Measurements from ENCODE around the gene VAV1. TPM values are rescaled to one million over a fixed set of nuclear protein-coding genes. Genes with fewer than 3 reads are reported as not detected.

Gene VAV1
- total RNA-seq, 2 experiments from 2014 or later, result 122 to 125 TPM

GRCh38 chr19:6838062-6838655 is 65.7 kb downstream of the VAV1 start:
- peaks cover 18% of the 10 kb centered on the region for H3K4me1 Mint-ChIP-seq (ENCODE audit: low read depth)
- no peak overlapping the region for H3K27ac Mint-ChIP-seq
- CTCF ChIA-PET, result interaction anchor here (1.0 to 2.7 kb wide), 2 partner anchors 25 to 207 kb away, joined by 3 to 8 read pairs; no protein-coding TSS in a partner anchor
- H3K36me3 Mint-ChIP-seq (ENCODE audit: low read depth), result peaks cover 53% of the 10 kb centered on the region
- no peaks in the 10 kb centered on the region for H3K27me3 Mint-ChIP-seq (ENCODE audit: low read depth)
- DNase-seq (no peak), ATAC-seq (no peak)
- no peaks in the 10 kb centered on the region for H3K9me3 Mint-ChIP-seq (ENCODE audit: insufficient read depth)
- POLR2A ChIA-PET, result no interaction called here
- no peak overlapping the region for H3K4me3 Mint-ChIP-seq

- Mint-ChIP-seq H3K36me3 (ENCODE audit: low read depth) (peaks cover 37% of the 10 kb centered on the region), H3K27ac (peak overlapping the region; percentile 36), H3K4me3 (no peak overlapping the region), H3K9me3 (ENCODE audit: insufficient read depth) (no peaks in the 10 kb centered on the region), H3K4me1 (ENCODE audit: low read depth) (peaks cover 2% of the 10 kb centered on the region), H3K27me3 (ENCODE audit: low read depth) (no peaks in the 10 kb centered on the region)
- ChIA-PET POLR2A (no interaction called here), CTCF (no interaction called here)
- ATAC-seq (no peak), DNase-seq (no peak)
These were observed 70.5 kb downstream of the VAV1 start for GRCh38 chr19:6842871-6843607.

DNA sequence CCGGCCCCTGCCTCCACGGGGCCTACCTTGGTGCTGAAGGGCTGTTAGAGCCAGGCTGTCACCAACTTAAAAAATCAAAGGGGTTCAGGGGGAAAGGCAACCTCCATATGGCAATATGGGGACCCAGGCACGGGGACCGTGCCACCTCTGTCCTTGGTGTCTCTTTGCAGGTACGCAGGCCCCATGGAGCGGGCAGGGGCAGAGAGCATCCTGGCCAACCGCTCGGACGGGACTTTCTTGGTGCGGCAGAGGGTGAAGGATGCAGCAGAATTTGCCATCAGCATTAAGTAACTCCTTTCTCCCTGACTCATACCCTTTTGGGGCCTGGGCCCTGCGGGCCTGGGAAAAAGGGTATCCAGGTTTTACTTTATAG is 75.3 kb downstream of the VAV1 start:
- no peak for ATAC-seq
- H3K27ac Mint-ChIP-seq, result no peak overlapping the region
- no peaks in the 10 kb centered on the region for H3K9me3 Mint-ChIP-seq (ENCODE audit: insufficient read depth)
- ChIA-PET POLR2A (no interaction called here), CTCF (no interaction called here)
- no peaks in the 10 kb centered on the region for H3K27me3 Mint-ChIP-seq (ENCODE audit: low read depth)
- no peak overlapping the region for H3K4me3 Mint-ChIP-seq
- H3K4me1 Mint-ChIP-seq (ENCODE audit: low read depth), result no peaks in the 10 kb centered on the region
- no peak for DNase-seq
- peaks cover 49% of the 10 kb centered on the region for H3K36me3 Mint-ChIP-seq (ENCODE audit: low read depth)

- Mint-ChIP-seq H3K4me1 (ENCODE audit: low read depth) (no peaks in the 10 kb centered on the region), H3K9me3 (ENCODE audit: insufficient read depth) (no peaks in the 10 kb centered on the region), H3K4me3 (no peak overlapping the region), H3K27ac (no peak overlapping the region), H3K27me3 (ENCODE audit: low read depth) (no peaks in the 10 kb centered on the region), H3K36me3 (ENCODE audit: low read depth) (peaks cover 44% of the 10 kb centered on the region)
- no peak for ATAC-seq
- DNase-seq, result no peak
- ChIA-PET CTCF (no interaction called here), POLR2A (interaction anchor here (0.7 kb wide), 1 partner anchor 163 kb away, joined by 3 read pairs; no protein-coding TSS in a partner anchor)
These were observed 76.5 kb downstream of the VAV1 start for GRCh38 chr19:6848986-6849385.

DNA sequence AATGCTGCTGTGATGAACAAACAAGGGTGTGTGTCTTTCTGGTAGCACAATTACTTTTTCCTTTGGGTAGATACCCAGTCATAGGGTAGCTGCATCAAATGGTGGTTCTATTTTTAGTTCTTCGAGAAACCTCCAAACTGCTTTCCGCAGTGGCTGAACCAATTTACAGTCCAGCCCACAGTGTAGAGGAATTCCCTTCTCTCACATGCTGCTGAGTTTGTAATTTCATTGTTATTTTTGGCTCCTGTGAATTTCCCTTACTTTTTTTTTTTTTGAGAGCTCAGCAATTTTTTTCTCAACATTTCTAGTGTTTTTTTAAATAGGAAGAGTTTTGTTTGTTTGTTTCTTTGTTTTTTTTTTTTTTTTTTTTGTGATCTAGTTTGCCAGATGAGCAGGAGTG is 77.4 kb downstream of the VAV1 start:
- Mint-ChIP-seq H3K4me1 (ENCODE audit: low read depth) (no peaks in the 10 kb centered on the region), H3K9me3 (ENCODE audit: insufficient read depth) (no peaks in the 10 kb centered on the region), H3K36me3 (ENCODE audit: low read depth) (peaks cover 45% of the 10 kb centered on the region), H3K27me3 (ENCODE audit: low read depth) (no peaks in the 10 kb centered on the region), H3K4me3 (no peak overlapping the region), H3K27ac (no peak overlapping the region)
- DNase-seq, result no peak
- ChIA-PET POLR2A (no interaction called here), CTCF (no interaction called here)
- ATAC-seq, result no peak

- Mint-ChIP-seq H3K9me3 (ENCODE audit: insufficient read depth) (no peaks in the 10 kb centered on the region), H3K4me3 (no peak overlapping the region), H3K27ac (no peak overlapping the region), H3K27me3 (ENCODE audit: low read depth) (no peaks in the 10 kb centered on the region), H3K36me3 (ENCODE audit: low read depth) (peaks cover 57% of the 10 kb centered on the region), H3K4me1 (ENCODE audit: low read depth) (no peaks in the 10 kb centered on the region)
- DNase-seq (no peak), ATAC-seq (no peak)
- CTCF ChIA-PET, result interaction anchor here (1.9 kb wide), 1 partner anchor 12 kb away, joined by 8 read pairs; no protein-coding TSS in a partner anchor
- POLR2A ChIA-PET, result no interaction called here
These were observed 78.9 kb downstream of the VAV1 start for GRCh38 chr19:6851359-6851758.

DNA sequence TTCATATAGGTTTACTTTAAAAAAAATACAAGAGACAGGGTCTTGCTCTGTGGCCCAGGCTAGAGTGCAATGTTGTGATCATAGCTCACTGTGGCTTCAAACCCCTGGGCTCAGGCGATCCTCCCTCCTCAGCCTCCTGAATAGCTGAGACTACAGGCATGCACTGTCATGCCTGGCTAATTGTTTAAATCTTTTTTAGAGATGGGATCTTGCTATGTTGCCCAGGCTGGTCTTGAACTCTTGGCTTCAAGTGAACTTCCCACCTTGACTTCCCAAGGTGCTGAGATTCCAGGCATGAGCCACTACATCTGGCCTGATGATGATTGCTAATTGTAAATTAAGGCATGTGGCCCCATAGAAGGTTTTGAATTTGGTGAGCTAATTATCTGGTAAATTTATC is 79.5 kb downstream of the VAV1 start:
- no peaks in the 10 kb centered on the region for H3K4me1 Mint-ChIP-seq (ENCODE audit: low read depth)
- POLR2A ChIA-PET, result no interaction called here

DNA sequence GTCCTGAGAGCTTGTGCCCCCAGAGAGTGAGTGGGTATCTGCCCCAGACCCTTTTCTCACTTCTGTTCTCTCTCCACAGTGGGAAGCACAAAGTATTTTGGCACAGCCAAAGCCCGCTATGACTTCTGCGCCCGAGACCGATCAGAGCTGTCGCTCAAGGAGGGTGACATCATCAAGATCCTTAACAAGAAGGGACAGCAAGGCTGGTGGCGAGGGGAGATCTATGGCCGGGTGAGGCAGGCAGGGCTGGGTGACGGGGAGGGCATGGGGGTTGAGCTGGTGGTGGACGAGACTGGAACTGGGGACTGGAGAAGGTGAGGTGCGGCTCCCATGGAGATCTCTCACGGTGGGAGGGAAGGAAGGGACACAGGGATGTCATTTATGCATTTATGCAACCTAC is 81.4 kb downstream of the VAV1 start:
- ATAC-seq (no peak), DNase-seq (no peak)
- no peaks in the 10 kb centered on the region for H3K27me3 Mint-ChIP-seq (ENCODE audit: low read depth)
- POLR2A ChIA-PET, result interaction anchor here (1.1 kb wide), 1 partner anchor 72 kb away, joined by 3 read pairs; no protein-coding TSS in a partner anchor
- H3K36me3 Mint-ChIP-seq (ENCODE audit: low read depth), result peaks cover 58% of the 10 kb centered on the region
- H3K9me3 Mint-ChIP-seq (ENCODE audit: insufficient read depth), result no peaks in the 10 kb centered on the region
- H3K4me1 Mint-ChIP-seq (ENCODE audit: low read depth), result no peaks in the 10 kb centered on the region
- H3K27ac Mint-ChIP-seq, result no peak overlapping the region
- CTCF ChIA-PET, result no interaction called here
- no peak overlapping the region for H3K4me3 Mint-ChIP-seq

More for the DNA sequence above, 79.5 kb downstream of the VAV1 start:
- no peak overlapping the region for H3K4me3 Mint-ChIP-seq
- no peak for ATAC-seq
- CTCF ChIA-PET, result interaction anchor here (1.9 kb wide), 1 partner anchor 12 kb away, joined by 8 read pairs; no protein-coding TSS in a partner anchor
- no peaks in the 10 kb centered on the region for H3K9me3 Mint-ChIP-seq (ENCODE audit: insufficient read depth)
- no peaks in the 10 kb centered on the region for H3K27me3 Mint-ChIP-seq (ENCODE audit: low read depth)
- H3K36me3 Mint-ChIP-seq (ENCODE audit: low read depth), result peaks cover 61% of the 10 kb centered on the region
- H3K27ac Mint-ChIP-seq, result no peak overlapping the region
- DNase-seq, result no peak

DNA sequence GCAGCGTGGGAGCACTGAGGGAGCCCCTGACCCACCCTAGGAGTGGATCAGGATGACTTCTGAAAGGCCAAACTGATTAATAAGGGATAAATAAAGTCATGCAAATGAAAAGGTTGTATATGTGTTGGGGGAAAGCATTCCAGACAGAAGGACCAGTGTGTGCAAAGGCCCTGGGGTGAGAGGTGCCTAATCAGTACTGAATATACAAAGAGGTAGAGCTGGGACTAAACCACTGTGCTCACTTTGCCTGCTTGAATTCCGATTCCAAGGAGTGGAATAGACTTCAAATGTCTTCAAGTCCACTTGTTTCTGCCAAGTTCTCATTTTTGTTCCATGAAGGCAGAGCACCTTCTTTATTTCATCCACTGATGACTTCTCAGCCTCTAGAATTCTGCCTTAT is 82.2 kb downstream of the VAV1 start:
- H3K4me1 Mint-ChIP-seq (ENCODE audit: low read depth), result no peaks in the 10 kb centered on the region
- no peaks in the 10 kb centered on the region for H3K27me3 Mint-ChIP-seq (ENCODE audit: low read depth)
- H3K9me3 Mint-ChIP-seq (ENCODE audit: insufficient read depth), result no peaks in the 10 kb centered on the region
- no peak overlapping the region for H3K27ac Mint-ChIP-seq
- peaks cover 52% of the 10 kb centered on the region for H3K36me3 Mint-ChIP-seq (ENCODE audit: low read depth)
- POLR2A ChIA-PET, result interaction anchor here (1.1 kb wide), 1 partner anchor 73 kb away, joined by 3 read pairs; no protein-coding TSS in a partner anchor
- CTCF ChIA-PET, result no interaction called here
- DNase-seq (no peak), ATAC-seq (no peak)
- no peak overlapping the region for H3K4me3 Mint-ChIP-seq

DNA sequence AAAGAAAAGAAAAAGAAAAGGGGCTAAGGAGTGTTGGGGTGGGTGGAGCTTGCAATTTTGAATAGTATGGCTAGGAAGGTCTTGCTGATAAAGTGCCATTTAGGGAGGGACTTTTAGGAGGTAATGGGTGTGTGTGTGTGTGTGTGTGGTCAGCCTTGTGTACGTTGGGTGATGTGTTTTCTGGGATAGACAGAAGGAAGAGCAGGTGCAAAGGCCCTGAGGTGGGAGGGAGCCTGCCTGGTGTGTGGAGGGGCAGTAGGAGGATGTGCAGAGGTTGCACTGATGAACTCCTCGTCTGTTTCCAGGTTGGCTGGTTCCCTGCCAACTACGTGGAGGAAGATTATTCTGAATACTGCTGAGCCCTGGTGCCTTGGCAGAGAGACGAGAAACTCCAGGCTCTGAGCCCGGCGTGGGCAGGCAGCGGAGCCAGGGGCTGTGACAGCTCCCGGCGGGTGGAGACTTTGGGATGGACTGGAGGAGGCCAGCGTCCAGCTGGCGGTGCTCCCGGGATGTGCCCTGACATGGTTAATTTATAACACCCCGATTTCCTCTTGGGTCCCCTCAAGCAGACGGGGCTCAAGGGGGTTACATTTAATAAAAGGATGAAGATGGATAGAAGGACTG is 84.4 kb downstream of the VAV1 start:
- ATAC-seq (no peak), DNase-seq (no peak)
- Mint-ChIP-seq H3K27ac (no peak overlapping the region), H3K4me3 (no peak overlapping the region), H3K36me3 (ENCODE audit: low read depth) (peaks cover 37% of the 10 kb centered on the region), H3K9me3 (ENCODE audit: insufficient read depth) (no peaks in the 10 kb centered on the region), H3K27me3 (ENCODE audit: low read depth) (no peaks in the 10 kb centered on the region), H3K4me1 (ENCODE audit: low read depth) (peaks cover 6% of the 10 kb centered on the region)
- ChIA-PET CTCF (interaction anchor here (1.0 kb wide), 1 partner anchor 118 kb away, joined by 3 read pairs; no protein-coding TSS in a partner anchor), POLR2A (interaction anchor here (0.6 kb wide), 1 partner anchor 318 kb away, joined by 3 read pairs; no protein-coding TSS in a partner anchor)

GRCh38 chr19:6861683-6862286 is 89.3 kb downstream of the VAV1 start:
- CTCF ChIA-PET, result interaction anchor here (0.6 to 9.5 kb wide), 8 partner anchors 28 to 345 kb away, joined by 3 to 130 read pairs (median 7); partner anchors contain the start of genes GPR108 and VAV1
- ATAC-seq, result no peak
- peak overlapping the region; percentile 1 for H3K27ac Mint-ChIP-seq
- no peaks in the 10 kb centered on the region for H3K27me3 Mint-ChIP-seq (ENCODE audit: low read depth)
- peaks cover 23% of the 10 kb centered on the region for H3K4me1 Mint-ChIP-seq (ENCODE audit: low read depth)
- DNase-seq, result no peak
- H3K4me3 Mint-ChIP-seq, result no peak overlapping the region
- no peaks in the 10 kb centered on the region for H3K9me3 Mint-ChIP-seq (ENCODE audit: insufficient read depth)
- POLR2A ChIA-PET, result interaction anchor here (0.6 kb wide), 2 partner anchors 49 to 341 kb away, joined by 3 read pairs; no protein-coding TSS in a partner anchor
- H3K36me3 Mint-ChIP-seq (ENCODE audit: low read depth), result peaks cover 10% of the 10 kb centered on the region

All from activated CD8-positive, alpha-beta T cell treated with anti-CD3 and anti-CD28 coated beads, Interleukin-2, amount 10 ng/mL, durations not matched to agents 7 days and 5 days (primary cell).